Tibial nerve (tissue), 4 donors: ENCODE data around the gene NFIB.

Experiments
- EP300 ChIP-seq, 2 donors: sonication (generic); formaldehyde crosslinking; IDR thresholded peaks; one replicate each; pipeline ENCODE4 v1.6.1; 2017; ENCODE audit warnings: antibody characterized with exemption in 2 of 2, mild to moderate bottlenecking in 1 of 2
- POLR2A ChIP-seq, 2 donors: fragments of 450-650 bp; IDR thresholded peaks; one replicate each; pipeline ENCODE4 v1.6.1; 2017; ENCODE audit warnings: antibody characterized with exemption in 2 of 2, mild to moderate bottlenecking in 2 of 2, moderate library complexity in 2 of 2
- TF ChIP-seq, protein P1 (sequence below), 5 experiments: fragments of 200-600 bp in 3 of 5; fragments of 450-650 bp in 2 of 5; sonication (generic) in 3 of 5; IDR thresholded peaks; one replicate each; pipeline ENCODE4 v1.5.1; 2016 to 2019; ENCODE audit warnings: antibody characterized with exemption in 5 of 5, mild to moderate bottlenecking in 3 of 5, moderate library complexity in 2 of 5

DNA sequence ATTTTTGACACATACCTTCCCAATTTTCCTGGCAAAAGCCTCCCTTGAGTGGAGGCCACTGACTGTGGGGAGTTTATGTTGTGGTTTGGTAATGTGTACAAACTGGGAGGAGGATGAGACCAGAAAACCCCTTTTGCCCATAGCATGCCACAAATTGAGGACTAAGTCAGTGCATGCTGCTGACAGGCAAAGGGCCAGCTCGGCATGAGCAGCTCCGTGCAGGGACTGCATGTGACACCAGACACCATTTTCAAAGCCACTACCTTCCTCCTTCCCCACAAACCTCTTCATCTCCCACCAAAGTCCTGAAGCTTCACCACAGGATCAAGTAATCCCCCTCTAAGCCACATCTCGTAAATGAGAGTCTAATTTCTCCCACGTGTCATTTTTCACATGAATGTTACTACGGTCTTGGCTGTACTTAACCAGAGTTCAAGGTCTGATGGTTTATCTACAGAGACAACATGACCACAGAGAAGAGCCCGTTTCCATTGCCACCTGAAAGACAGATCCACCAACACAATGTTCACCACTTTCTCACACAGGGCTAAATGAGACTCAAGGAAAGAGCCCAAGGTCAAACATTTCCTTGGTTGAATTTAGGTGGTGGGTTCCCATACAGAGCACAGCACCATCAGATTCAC lies 106.5 kb downstream of the NFIB start:
- TF ChIP-seq EP300 (IDR thresholded peaks at IDR 0.05) (no peak), POLR2A (IDR thresholded peaks at IDR 0.05) (no peak)
- TF ChIP-seq, protein P1, sequence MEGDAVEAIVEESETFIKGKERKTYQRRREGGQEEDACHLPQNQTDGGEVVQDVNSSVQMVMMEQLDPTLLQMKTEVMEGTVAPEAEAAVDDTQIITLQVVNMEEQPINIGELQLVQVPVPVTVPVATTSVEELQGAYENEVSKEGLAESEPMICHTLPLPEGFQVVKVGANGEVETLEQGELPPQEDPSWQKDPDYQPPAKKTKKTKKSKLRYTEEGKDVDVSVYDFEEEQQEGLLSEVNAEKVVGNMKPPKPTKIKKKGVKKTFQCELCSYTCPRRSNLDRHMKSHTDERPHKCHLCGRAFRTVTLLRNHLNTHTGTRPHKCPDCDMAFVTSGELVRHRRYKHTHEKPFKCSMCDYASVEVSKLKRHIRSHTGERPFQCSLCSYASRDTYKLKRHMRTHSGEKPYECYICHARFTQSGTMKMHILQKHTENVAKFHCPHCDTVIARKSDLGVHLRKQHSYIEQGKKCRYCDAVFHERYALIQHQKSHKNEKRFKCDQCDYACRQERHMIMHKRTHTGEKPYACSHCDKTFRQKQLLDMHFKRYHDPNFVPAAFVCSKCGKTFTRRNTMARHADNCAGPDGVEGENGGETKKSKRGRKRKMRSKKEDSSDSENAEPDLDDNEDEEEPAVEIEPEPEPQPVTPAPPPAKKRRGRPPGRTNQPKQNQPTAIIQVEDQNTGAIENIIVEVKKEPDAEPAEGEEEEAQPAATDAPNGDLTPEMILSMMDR (IDR thresholded peaks at IDR 0.05) = no peak
